Endothelial cell of umbilical vein (primary cell): ENCODE data around the gene FAM181A. TPM values are rescaled to one million over a fixed set of nuclear protein-coding genes. Genes with fewer than 3 reads are reported as not detected.

Experiments
- BruUV-seq: library from RNA; stranded (reverse); fragments of 400-500 nt; replicated peaks from 2 replicates; lab custom pipeline; 2021; lab: Mats Ljungman, UMichigan
- CTCF ChIA-PET: fragments of 300-600, 350-600 bp; sonication (Branson Sonifier 250); formaldehyde crosslinking; loops from one replicate; lab custom pipeline; 2021; ENCODE audit warnings: antibody characterized with exemption, inconsistent platforms; lab: Charles Lee
- POLR2A ChIA-PET: fragments of 300-600, 350-600 bp; sonication (Branson Sonifier 250); formaldehyde crosslinking; loops from one replicate; lab custom pipeline; 2021; ENCODE audit warnings: antibody characterized with exemption, inconsistent platforms; lab: Charles Lee
- DNase-seq: peaks from one replicate; pipeline ENCODE4 v3.0.0-alpha.2; 2011; ENCODE audit warnings: low read depth, low spot score
- FAIRE-seq: peaks from 2 replicates; lab custom pipeline; 2011; peaks lifted over from hg19 to GRCh38; lab: Jason Lieb, UNC
- H2AFZ ChIP-seq: 2 replicates; pipeline ENCODE4 v1.6.0; 2012; ENCODE audit warnings: low read depth, low read length, control low read depth, inconsistent platforms
- H3K27ac ChIP-seq: 2 replicates; pipeline ENCODE4 v1.5.1; 2011; ENCODE audit warnings: low read depth, mild to moderate bottlenecking, control low read depth, low read length, moderate library complexity; ENCODE audit not compliant: insufficient read depth
- H3K27me3 ChIP-seq, 2 experiments: 2 replicates each; pipeline versions ENCODE4 v1.6.0 to v1.6.1; 2011; ENCODE audit warnings: low read length in 2 of 2, mixed read lengths in 1 of 2; ENCODE audit not compliant: control insufficient read depth in 2 of 2, insufficient read depth in 2 of 2
- H3K36me3 ChIP-seq, 2 experiments: 2 replicates in 1 of 2; 3 replicates in 1 of 2; pipeline ENCODE4 v1.5.1; 2011; ENCODE audit warnings: low read length in 2 of 2, mild to moderate bottlenecking in 1 of 2, moderate library complexity in 1 of 2; ENCODE audit not compliant: control insufficient read depth in 2 of 2, insufficient read depth in 2 of 2; ENCODE audit errors: extremely low read depth in 1 of 2
- H3K4me1 ChIP-seq: 3 replicates; pipeline ENCODE4 v1.5.1; 2011; ENCODE audit warnings: mild to moderate bottlenecking, low read length; ENCODE audit not compliant: control insufficient read depth, insufficient read depth; ENCODE audit errors: extremely low read depth
- H3K4me2 ChIP-seq: 2 replicates; pipeline ENCODE4 v1.6.1; 2011; ENCODE audit warnings: low read length, control low read depth, mixed read lengths; ENCODE audit not compliant: insufficient read depth
- H3K4me3 ChIP-seq, 3 experiments: fragments of 200-600 bp in 1 of 3; sonication (generic), shearing (Covaris generic) in 1 of 3; replicated peaks in 1 of 3; 2 replicates each; pipeline ENCODE4 v1.5.1; 2011 to 2016; ENCODE audit warnings: control low read depth in 3 of 3, low read length in 3 of 3, mild to moderate bottlenecking in 2 of 3, inconsistent platforms in 1 of 3, low read depth in 1 of 3, moderate library complexity in 1 of 3; ENCODE audit not compliant: insufficient read depth in 1 of 3
- H3K79me2 ChIP-seq: 2 replicates; pipeline ENCODE4 v1.6.0; 2012; ENCODE audit warnings: low read length, inconsistent platforms; ENCODE audit not compliant: control insufficient read depth, insufficient read depth
- H3K9ac ChIP-seq: replicated peaks from 2 replicates; pipeline ENCODE3; 2011; ENCODE audit warnings: low read length, control low read depth; ENCODE audit not compliant: insufficient read depth; ENCODE audit errors: extremely low read depth
- H3K9me1 ChIP-seq: replicated peaks from 3 replicates; pipeline ENCODE4 v1.6.0; 2011; ENCODE audit warnings: mild to moderate bottlenecking, low read length; ENCODE audit not compliant: control insufficient read depth, insufficient read depth; ENCODE audit errors: extremely low read depth
- H3K9me3 ChIP-seq: replicated peaks from 2 replicates; pipeline ENCODE4 v1.5.1; 2012; ENCODE audit warnings: low read length, inconsistent platforms; ENCODE audit not compliant: control insufficient read depth, insufficient read depth
- H4K20me1 ChIP-seq: replicated peaks from 2 replicates; pipeline ENCODE3; 2011; ENCODE audit warnings: mild to moderate bottlenecking, low read length; ENCODE audit not compliant: control insufficient read depth, insufficient read depth; ENCODE audit errors: extremely low read depth
- EZH2 ChIP-seq: IDR thresholded peaks from 2 replicates; pipeline ENCODE4 v1.6.1; 2012; ENCODE audit warnings: borderline replicate concordance, low read depth, mild to moderate bottlenecking, moderate library complexity, low read length, inconsistent platforms; ENCODE audit not compliant: severe bottlenecking
- FOS ChIP-seq: IDR thresholded peaks from 2 replicates; pipeline ENCODE4 v1.6.1; 2011; ENCODE audit warnings: mild to moderate bottlenecking, low read length, moderate library complexity, borderline replicate concordance; ENCODE audit not compliant: insufficient read depth
- GATA2 ChIP-seq: IDR thresholded peaks from 2 replicates; pipeline ENCODE4 v1.7.0; 2011; ENCODE audit warnings: low read depth, mild to moderate bottlenecking, moderate library complexity, mixed read lengths, low read length; ENCODE audit not compliant: insufficient read length, insufficient read depth
- JUN ChIP-seq: IDR thresholded peaks from 2 replicates; pipeline ENCODE4 v1.6.1; 2011; ENCODE audit warnings: borderline replicate concordance, low read depth; ENCODE audit not compliant: insufficient read length, insufficient read depth
- MYC ChIP-seq: IDR thresholded peaks from one replicate; pipeline ENCODE4 v1.6.1; 2011; ENCODE audit warnings: mild to moderate bottlenecking, low read depth, low read length
- POLR2A ChIP-seq: IDR thresholded peaks from 2 replicates; pipeline ENCODE4 v1.6.1; 2012; ENCODE audit warnings: low read depth, mild to moderate bottlenecking, control low read depth, low read length
- POLR2AphosphoS5 ChIP-seq: IDR thresholded peaks from 2 replicates; pipeline ENCODE4 v1.6.1; 2012; ENCODE audit warnings: low read depth, mild to moderate bottlenecking, control low read depth, low read length, moderate library complexity; ENCODE audit not compliant: insufficient read depth
- dilution Hi-C: fragments of 300-500 bp; cut with MboI; formaldehyde crosslinking; loops from one replicate; pipeline ENCODE4 v1.15.0; 2019; ENCODE audit warnings: low sequenced_read_pairs; ENCODE audit not compliant: extremely low pct_ligation_motif_present
- intact Hi-C: fragments of 100-400 bp; cut with micrococcal nuclease; formaldehyde crosslinking; loops from one replicate; pipeline ENCODE4 v1.10.0; 2022
- polyA plus RNA-seq, 4 experiments: library from polyadenylated mRNA; depleted of rRNA in 3 of 4; stranded (reverse) in 3 of 4; unstranded in 1 of 4; fragments of >200 nt; gene quantifications; 2 replicates each; pipeline versions ENCODE4 v1.2.1 to v1.2.3, GENCODE V29; 2011 to 2012; ENCODE audit warnings: missing spikeins in 1 of 4
- total RNA-seq: library from RNA; stranded (reverse); gene quantifications from 2 replicates; pipeline ENCODE4 v1.2.3, GENCODE V29; 2021
- TF ChIP-seq, protein P1 (sequence below), 2 donors: IDR thresholded peaks; 1 replicate in 1 of 2; 2 replicates in 1 of 2; pipeline ENCODE4 v1.5.1; 2011; ENCODE audit warnings: low read length in 2 of 2, mild to moderate bottlenecking in 2 of 2, moderate library complexity in 2 of 2, control low read depth in 1 of 2, inconsistent platforms in 1 of 2, low read depth in 1 of 2; ENCODE audit not compliant: insufficient read depth in 1 of 2; ENCODE audit errors: extremely low read depth in 1 of 2
- TF ChIP-seq, protein P2 (sequence below): IDR thresholded peaks from 2 replicates; pipeline ENCODE4 v1.6.1; 2011; ENCODE audit not compliant: insufficient read depth, insufficient read length

Gene FAM181A
- total and polyA plus RNA-seq, 2 donors (not counting 3 experiments of a cell fraction or from before 2014, with no cell fraction given): not detected

DNA sequence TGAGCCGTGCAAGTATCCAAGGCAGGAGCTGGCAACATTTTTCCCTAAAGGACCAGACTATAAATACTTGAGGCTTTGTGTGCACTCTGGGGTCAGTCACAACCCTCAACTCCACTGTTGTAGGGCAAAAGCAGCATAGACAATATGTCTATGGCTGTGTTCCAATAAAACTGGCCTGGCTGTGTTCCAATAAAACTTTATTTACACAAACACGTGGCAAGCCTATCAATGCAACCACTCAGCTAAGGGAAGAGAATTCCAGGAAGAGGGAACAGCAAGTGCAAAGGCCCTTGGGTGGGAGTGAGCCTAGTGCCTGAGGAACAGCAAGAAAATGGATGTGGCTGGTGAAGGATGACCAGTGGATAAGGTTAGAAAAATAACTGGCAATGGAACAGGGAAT, 11.3 kb upstream of the FAM181A start:
- no peak for TF ChIP-seq POLR2A
- TF ChIP-seq JUN: no peak
- TF ChIP-seq GATA2: no peak
- TF ChIP-seq EZH2: no peak
- TF ChIP-seq POLR2AphosphoS5: no peak
- TF ChIP-seq, protein P1, sequence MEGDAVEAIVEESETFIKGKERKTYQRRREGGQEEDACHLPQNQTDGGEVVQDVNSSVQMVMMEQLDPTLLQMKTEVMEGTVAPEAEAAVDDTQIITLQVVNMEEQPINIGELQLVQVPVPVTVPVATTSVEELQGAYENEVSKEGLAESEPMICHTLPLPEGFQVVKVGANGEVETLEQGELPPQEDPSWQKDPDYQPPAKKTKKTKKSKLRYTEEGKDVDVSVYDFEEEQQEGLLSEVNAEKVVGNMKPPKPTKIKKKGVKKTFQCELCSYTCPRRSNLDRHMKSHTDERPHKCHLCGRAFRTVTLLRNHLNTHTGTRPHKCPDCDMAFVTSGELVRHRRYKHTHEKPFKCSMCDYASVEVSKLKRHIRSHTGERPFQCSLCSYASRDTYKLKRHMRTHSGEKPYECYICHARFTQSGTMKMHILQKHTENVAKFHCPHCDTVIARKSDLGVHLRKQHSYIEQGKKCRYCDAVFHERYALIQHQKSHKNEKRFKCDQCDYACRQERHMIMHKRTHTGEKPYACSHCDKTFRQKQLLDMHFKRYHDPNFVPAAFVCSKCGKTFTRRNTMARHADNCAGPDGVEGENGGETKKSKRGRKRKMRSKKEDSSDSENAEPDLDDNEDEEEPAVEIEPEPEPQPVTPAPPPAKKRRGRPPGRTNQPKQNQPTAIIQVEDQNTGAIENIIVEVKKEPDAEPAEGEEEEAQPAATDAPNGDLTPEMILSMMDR (IDR thresholded peaks at IDR 0.05; ENCODE audit: extremely low read depth in 1 of 2, insufficient read depth in 1 of 2, low read depth in 1 of 2, low read length in 2 of 2): no peak
- TF ChIP-seq, protein P2, sequence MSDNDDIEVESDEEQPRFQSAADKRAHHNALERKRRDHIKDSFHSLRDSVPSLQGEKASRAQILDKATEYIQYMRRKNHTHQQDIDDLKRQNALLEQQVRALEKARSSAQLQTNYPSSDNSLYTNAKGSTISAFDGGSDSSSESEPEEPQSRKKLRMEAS: no peak
- TF ChIP-seq FOS: no peak
- TF ChIP-seq MYC: no peak
- Histone ChIP-seq H3K36me3 (no peaks in the 10 kb centered on the region), H3K9me1 (no peaks in the 10 kb centered on the region), H3K27me3 (no peaks in the 10 kb centered on the region), H3K79me2 (no peaks in the 10 kb centered on the region), H3K27ac (no peak overlapping the region), H3K4me3 (no peak overlapping the region), H3K9ac (no peak overlapping the region), H3K4me1 (no peaks in the 10 kb centered on the region), H3K9me3 (no peaks in the 10 kb centered on the region), H2AFZ (no peak overlapping the region), H3K4me2 (no peak overlapping the region), H4K20me1 (no peaks in the 10 kb centered on the region)
- intact Hi-C loops: no loop called here
- POLR2A ChIA-PET: no interaction called here
- no peak for FAIRE-seq
- dilution Hi-C loops: no loop called here
- BruUV-seq: no TSS peak
- DNase-seq: no peak
- CTCF ChIA-PET: no interaction called here
